H1 (cell line): ENCODE measurements around the gene ADAMTS6.

ENCODE experiments used
- KDM1A ChIP-seq: fragments of 200-600, 300-600 bp; sonication (generic); IDR thresholded peaks from 2 replicates; pipeline ENCODE4 v1.7.1; 2016; ENCODE audit warnings: mild to moderate bottlenecking, low read length, borderline replicate concordance
- KDM5A ChIP-seq: fragments of 200-600 bp; IDR thresholded peaks from 2 replicates; pipeline ENCODE4 v1.7.1; 2012; ENCODE audit warnings: mild to moderate bottlenecking, low read length, inconsistent platforms, mixed read lengths
- POLR2A ChIP-seq, 2 experiments: IDR thresholded peaks; 1 replicate in 1 of 2; 2 replicates in 1 of 2; pipeline ENCODE4 v1.6.1; 2011; ENCODE audit warnings: low read depth in 2 of 2, low read length in 2 of 2, mild to moderate bottlenecking in 2 of 2; ENCODE audit errors: control extremely low read depth in 1 of 2
- POLR2AphosphoS5 ChIP-seq: IDR thresholded peaks from 2 replicates; pipeline ENCODE4 v1.6.1; 2011; ENCODE audit warnings: low read depth, low read length
- SP2 ChIP-seq: IDR thresholded peaks from 2 replicates; pipeline ENCODE4 v1.6.1; 2012; ENCODE audit warnings: mild to moderate bottlenecking, low read length, inconsistent platforms
- SRF ChIP-seq: IDR thresholded peaks from 2 replicates; pipeline ENCODE4 v1.6.1; 2011; ENCODE audit warnings: mild to moderate bottlenecking, low read depth, low read length, moderate library complexity
- TF ChIP-seq, protein P1 (sequence below), 3 experiments: IDR thresholded peaks; 1 replicate in 2 of 3; 2 replicates in 1 of 3; pipeline versions ENCODE4 v1.5.1 to v1.6.1; 2011; ENCODE audit warnings: low read length in 3 of 3, mild to moderate bottlenecking in 3 of 3, inconsistent platforms in 2 of 3, low read depth in 1 of 3, moderate library complexity in 1 of 3; ENCODE audit not compliant: insufficient read depth in 1 of 3; ENCODE audit errors: control extremely low read depth in 1 of 3

DNA sequence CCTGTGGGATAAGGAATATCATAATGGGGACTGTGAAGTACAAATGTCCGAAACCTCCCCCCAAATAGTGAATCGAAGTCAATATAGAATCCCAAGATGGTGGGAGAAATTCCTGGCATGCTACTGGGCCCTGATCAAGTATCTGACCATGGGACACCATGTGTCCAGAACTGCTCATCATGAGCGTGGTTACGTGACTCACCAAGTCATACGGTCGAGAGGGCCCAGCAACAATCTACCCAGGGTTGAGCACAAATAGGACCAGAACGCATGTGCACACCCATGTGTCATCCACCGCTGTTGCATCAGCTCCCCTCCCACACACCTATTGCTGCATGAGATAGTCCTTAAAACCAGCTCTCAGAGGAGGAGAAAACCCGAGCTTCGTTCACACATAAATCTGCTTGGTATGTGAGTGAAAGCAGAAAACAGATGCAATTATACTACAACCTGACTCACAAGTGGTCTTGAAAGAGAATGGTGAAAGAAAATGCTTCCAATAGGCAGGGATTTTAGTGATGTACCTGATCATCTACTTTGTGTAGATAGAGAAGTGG, 359.8 kb downstream of the ADAMTS6 start:
- TF ChIP-seq SP2 (no peak), POLR2A (IDR thresholded peaks at IDR 0.05; ENCODE audit: control extremely low read depth in 1 of 2, low read depth in 2 of 2, low read length in 2 of 2) (no peak), SRF (no peak), KDM5A (no peak), KDM1A (no peak), POLR2AphosphoS5 (no peak)
- TF ChIP-seq, protein P1, sequence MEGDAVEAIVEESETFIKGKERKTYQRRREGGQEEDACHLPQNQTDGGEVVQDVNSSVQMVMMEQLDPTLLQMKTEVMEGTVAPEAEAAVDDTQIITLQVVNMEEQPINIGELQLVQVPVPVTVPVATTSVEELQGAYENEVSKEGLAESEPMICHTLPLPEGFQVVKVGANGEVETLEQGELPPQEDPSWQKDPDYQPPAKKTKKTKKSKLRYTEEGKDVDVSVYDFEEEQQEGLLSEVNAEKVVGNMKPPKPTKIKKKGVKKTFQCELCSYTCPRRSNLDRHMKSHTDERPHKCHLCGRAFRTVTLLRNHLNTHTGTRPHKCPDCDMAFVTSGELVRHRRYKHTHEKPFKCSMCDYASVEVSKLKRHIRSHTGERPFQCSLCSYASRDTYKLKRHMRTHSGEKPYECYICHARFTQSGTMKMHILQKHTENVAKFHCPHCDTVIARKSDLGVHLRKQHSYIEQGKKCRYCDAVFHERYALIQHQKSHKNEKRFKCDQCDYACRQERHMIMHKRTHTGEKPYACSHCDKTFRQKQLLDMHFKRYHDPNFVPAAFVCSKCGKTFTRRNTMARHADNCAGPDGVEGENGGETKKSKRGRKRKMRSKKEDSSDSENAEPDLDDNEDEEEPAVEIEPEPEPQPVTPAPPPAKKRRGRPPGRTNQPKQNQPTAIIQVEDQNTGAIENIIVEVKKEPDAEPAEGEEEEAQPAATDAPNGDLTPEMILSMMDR (IDR thresholded peaks at IDR 0.05; ENCODE audit: control extremely low read depth in 1 of 3, insufficient read depth in 1 of 3, low read depth in 1 of 3, low read length in 3 of 3): no peak
